ENCODE results near the gene GHRH. TPM values are rescaled to one million over a fixed set of nuclear protein-coding genes. Genes with fewer than 3 reads are reported as not detected.

GHRH gene
- total RNA-seq, 1 experiment from 2014 or later = not detected

DNA sequence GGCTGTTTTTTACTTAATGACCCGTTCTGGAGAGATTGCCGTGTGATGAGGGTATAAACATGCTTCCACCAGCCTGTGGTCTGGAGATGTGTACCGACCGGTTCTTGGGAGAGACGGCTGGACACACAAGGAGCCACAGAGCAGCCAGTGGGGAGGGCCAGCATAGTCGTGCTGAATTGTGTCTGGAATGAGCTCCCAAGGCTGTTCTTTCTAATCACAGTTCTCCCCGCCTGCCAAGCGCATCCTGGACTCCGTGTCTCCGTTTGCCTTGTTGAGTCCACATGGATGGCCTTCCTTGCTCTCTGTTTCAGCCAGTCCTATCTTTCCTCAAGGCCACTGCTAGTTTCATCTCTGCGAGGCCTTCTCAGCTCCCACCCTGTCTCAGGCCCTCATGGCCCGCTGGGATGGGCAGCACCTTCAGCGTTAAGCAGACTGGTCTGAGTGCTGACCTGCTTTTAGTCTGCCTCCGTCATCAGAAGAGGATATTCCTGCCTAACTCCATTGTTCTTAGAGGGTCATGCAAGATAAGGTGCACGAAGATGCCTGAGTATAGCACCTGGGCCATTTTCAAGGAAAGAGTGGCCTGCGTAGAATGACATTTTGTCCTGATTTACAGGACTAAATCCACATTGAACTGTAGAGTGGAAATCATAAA is 48.4 kb upstream of the GHRH start:
- no peaks in the 10 kb centered on the region; a peak in 1 of 4 replicates for H3K4me1 ChIP-seq (ENCODE audit: control insufficient read depth in 1 of 2, insufficient read depth in 2 of 2, low read length in 2 of 2)
- no peak overlapping the region for H3K27ac ChIP-seq (ENCODE audit: low read depth, low read length)
- CTCF ChIA-PET = no interaction called here
- ATAC-seq (no peak), DNase-seq (ENCODE audit: low read depth, low spot score) (no peak)
- intact Hi-C loops (cut with micrococcal nuclease) = no loop called here
- H4K20me1 ChIP-seq (ENCODE audit: insufficient read depth) = no peaks in the 10 kb centered on the region
- no TSS peak for BruUV-seq (replicated peaks)
- no peaks in the 10 kb centered on the region for H3K27me3 ChIP-seq (ENCODE audit: insufficient read depth, low read length)
- POLR2A ChIA-PET = no interaction called here
- H3K79me2 ChIP-seq (ENCODE audit: insufficient read depth, low read length) = peaks cover 63% of the 10 kb centered on the region
- H3K36me3 ChIP-seq (ENCODE audit: control insufficient read depth in 1 of 2, insufficient read depth in 2 of 2, low read length in 2 of 2) = peaks cover 6 to 15% of the 10 kb centered on the region in 2 experiments
- H2AFZ ChIP-seq (ENCODE audit: low read depth, low read length, poor library complexity, severe bottlenecking) = no peak overlapping the region
- no peaks in the 10 kb centered on the region for H3K9me2 ChIP-seq (ENCODE audit: insufficient read depth)
- H3K4me3 ChIP-seq (replicated peaks in 1 of 2; ENCODE audit: low read depth in 1 of 2, low read length in 2 of 2) = no peak overlapping the region
- no peaks in the 10 kb centered on the region for H3K9me3 ChIP-seq (ENCODE audit: control insufficient read depth in 1 of 2, insufficient read depth in 1 of 2, low read depth in 1 of 2, low read length in 2 of 2)
- no peak overlapping the region for H3K4me2 ChIP-seq (ENCODE audit: low read length)
- H3K9ac ChIP-seq (ENCODE audit: low read length) = no peak overlapping the region
- TF ChIP-seq CBX3 (IDR thresholded peaks at IDR 0.05; ENCODE audit: low read depth) (no peak), TCF7L2 (IDR thresholded peaks at IDR 0.05; ENCODE audit: borderline replicate concordance, extremely low read depth, insufficient read depth, insufficient read length) (no peak), ATF3 (IDR thresholded peaks at IDR 0.05) (no peak), SRF (IDR thresholded peaks at IDR 0.05; ENCODE audit: low read depth) (no peak), CTCF (IDR thresholded peaks at IDR 0.05 in 2 of 3, conservative IDR thresholded peaks at IDR 0.05 in 1 of 3; ENCODE audit: borderline replicate concordance in 1 of 3, insufficient read depth in 1 of 3, low read depth in 2 of 3, low read length in 2 of 3) (no peak), EZH2 (IDR thresholded peaks at IDR 0.05) (no peak), YY1 (IDR thresholded peaks at IDR 0.05; ENCODE audit: extremely low read depth, insufficient replicate concordance, low read depth, low read length) (no peak), JUND (IDR thresholded peaks at IDR 0.05) (no peak), CEBPB (IDR thresholded peaks at IDR 0.05; ENCODE audit: low read depth) (no peak), MAX (IDR thresholded peaks at IDR 0.05) (no peak)
- TF ChIP-seq, protein P1, sequence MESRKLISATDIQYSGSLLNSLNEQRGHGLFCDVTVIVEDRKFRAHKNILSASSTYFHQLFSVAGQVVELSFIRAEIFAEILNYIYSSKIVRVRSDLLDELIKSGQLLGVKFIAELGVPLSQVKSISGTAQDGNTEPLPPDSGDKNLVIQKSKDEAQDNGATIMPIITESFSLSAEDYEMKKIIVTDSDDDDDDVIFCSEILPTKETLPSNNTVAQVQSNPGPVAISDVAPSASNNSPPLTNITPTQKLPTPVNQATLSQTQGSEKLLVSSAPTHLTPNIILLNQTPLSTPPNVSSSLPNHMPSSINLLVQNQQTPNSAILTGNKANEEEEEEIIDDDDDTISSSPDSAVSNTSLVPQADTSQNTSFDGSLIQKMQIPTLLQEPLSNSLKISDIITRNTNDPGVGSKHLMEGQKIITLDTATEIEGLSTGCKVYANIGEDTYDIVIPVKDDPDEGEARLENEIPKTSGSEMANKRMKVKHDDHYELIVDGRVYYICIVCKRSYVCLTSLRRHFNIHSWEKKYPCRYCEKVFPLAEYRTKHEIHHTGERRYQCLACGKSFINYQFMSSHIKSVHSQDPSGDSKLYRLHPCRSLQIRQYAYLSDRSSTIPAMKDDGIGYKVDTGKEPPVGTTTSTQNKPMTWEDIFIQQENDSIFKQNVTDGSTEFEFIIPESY (IDR thresholded peaks at IDR 0.05; ENCODE audit: extremely low read depth, insufficient replicate concordance, low read length) = no peak
- TF ChIP-seq, protein P2, sequence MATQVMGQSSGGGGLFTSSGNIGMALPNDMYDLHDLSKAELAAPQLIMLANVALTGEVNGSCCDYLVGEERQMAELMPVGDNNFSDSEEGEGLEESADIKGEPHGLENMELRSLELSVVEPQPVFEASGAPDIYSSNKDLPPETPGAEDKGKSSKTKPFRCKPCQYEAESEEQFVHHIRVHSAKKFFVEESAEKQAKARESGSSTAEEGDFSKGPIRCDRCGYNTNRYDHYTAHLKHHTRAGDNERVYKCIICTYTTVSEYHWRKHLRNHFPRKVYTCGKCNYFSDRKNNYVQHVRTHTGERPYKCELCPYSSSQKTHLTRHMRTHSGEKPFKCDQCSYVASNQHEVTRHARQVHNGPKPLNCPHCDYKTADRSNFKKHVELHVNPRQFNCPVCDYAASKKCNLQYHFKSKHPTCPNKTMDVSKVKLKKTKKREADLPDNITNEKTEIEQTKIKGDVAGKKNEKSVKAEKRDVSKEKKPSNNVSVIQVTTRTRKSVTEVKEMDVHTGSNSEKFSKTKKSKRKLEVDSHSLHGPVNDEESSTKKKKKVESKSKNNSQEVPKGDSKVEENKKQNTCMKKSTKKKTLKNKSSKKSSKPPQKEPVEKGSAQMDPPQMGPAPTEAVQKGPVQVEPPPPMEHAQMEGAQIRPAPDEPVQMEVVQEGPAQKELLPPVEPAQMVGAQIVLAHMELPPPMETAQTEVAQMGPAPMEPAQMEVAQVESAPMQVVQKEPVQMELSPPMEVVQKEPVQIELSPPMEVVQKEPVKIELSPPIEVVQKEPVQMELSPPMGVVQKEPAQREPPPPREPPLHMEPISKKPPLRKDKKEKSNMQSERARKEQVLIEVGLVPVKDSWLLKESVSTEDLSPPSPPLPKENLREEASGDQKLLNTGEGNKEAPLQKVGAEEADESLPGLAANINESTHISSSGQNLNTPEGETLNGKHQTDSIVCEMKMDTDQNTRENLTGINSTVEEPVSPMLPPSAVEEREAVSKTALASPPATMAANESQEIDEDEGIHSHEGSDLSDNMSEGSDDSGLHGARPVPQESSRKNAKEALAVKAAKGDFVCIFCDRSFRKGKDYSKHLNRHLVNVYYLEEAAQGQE (IDR thresholded peaks at IDR 0.05; ENCODE audit: low read depth) = no peak
- RAD21 ChIA-PET (ENCODE audit: low non-redundant PET in 1 of 2, low total read pairs in 2 of 2, uncharacterized antibody in 2 of 2, unreplicated experiment in 2 of 2) = no interaction called here

Measured in HCT116 (cell line).